ENCODE results near the gene RAB11B. TPM values are rescaled to one million over a fixed set of nuclear protein-coding genes. Genes with fewer than 3 reads are reported as not detected.
"Not testable (repeated sequence)": the region's sequence is repeated elsewhere in the genome, so short reads cannot be mapped to it uniquely, and the experiment has no call there.

RAB11B gene
- polyA plus RNA-seq, 4 donors = 121 to 174 (median 130) TPM

DNA sequence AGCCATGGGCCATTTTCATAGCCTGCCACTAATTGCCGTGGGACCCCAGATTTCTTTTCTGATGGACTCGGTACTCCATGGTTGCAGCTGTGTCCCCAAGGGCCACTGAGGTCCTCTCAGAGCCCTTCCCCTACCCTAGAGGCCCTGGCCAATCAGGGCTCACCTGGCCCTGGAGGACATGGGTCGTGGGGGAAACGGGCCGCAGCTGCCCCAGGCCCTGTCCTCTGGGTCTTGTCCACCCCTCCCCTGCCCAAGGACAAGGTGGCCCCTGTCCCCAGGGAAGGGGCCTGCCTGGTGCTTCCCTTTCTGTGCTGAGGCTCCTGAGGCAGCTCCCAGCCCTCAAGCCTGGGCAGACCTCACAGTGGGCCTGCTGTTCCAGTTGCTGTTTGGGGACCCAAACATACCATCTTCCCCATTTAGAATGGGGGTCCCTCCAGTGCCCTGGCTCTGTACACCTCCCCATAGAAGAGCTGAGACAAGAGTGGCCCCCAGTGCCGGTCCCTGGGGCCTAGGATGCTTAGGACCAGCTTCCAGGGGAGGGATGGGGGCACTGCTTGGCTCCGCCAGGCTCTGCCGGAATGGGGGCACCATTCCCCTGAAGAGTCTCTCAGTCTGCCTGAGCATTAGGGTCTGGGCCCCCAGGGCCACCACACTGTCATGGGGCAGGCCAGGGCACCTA, 3.2 kb downstream of the RAB11B start:
- DNase-seq (ENCODE audit: low read depth in 4 of 4, low spot score in 3 of 4) = no peak

DNA sequence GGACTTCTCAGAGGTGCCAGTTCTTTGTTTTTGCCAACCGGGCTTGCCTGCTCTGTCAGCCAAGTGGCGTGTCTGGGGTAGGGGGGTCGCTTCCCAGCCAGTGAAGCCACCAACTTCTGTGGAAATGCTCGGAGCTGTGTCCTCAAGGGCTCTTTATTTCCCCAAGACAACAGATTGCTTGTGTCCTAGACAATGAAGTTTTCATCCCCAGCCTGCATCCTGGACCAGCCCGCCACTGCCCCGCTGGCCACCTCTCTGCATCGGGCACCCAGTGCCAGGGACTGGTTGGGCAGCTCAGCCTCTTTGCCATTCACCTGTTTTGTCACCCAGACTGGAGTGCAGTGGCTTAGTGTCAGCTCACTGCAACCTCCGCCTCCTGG, 3.7 kb downstream of the RAB11B start:
- no peak for DNase-seq (ENCODE audit: low read depth in 4 of 4, low spot score in 3 of 4)

DNA sequence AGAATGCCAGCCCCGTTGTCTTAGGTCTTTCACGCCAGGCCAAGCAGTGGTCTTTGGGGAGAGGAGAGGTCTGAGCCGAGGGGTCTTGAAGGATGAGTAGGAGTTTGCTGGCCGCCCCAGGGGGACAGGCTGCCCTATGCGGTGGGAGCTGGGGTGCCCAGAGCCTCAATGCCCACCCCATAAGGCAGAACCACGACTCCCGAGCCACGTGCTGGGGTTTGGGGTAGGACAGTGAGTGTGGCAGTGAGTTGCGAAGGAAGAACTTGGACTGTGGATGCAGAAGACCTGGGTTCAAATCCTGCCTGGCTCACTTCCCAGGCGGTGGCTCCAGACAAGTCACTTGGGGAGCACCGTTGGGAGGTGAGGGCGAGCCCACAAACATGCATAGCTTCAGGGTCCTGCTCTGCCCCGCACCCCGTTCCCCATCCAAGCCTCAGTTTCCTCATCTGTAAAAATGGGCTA, 5.5 kb downstream of the RAB11B start:
- DNase-seq (ENCODE audit: low read depth in 4 of 4, low spot score in 3 of 4) = no peak

DNA sequence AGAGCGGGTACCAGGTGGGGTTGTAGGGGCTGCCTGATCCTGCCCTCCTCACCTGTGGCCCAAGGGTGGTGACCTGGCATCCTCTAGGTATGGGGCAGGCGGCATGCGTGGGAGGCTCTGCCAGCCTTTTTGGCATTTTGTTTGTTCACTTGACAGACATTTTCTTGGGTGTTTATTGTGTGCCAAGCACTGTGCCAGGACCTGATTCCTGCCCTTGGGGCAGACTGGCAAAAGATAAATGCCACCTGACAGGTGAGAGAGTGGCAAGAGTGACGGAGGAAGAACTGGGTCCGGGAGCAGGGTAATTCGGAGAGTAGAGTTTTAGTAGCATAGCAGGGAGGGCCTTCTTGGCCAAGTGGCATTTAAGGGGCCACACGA, 6.0 kb downstream of the RAB11B start:
- no peak for DNase-seq (ENCODE audit: low read depth in 4 of 4, low spot score in 3 of 4)

DNA sequence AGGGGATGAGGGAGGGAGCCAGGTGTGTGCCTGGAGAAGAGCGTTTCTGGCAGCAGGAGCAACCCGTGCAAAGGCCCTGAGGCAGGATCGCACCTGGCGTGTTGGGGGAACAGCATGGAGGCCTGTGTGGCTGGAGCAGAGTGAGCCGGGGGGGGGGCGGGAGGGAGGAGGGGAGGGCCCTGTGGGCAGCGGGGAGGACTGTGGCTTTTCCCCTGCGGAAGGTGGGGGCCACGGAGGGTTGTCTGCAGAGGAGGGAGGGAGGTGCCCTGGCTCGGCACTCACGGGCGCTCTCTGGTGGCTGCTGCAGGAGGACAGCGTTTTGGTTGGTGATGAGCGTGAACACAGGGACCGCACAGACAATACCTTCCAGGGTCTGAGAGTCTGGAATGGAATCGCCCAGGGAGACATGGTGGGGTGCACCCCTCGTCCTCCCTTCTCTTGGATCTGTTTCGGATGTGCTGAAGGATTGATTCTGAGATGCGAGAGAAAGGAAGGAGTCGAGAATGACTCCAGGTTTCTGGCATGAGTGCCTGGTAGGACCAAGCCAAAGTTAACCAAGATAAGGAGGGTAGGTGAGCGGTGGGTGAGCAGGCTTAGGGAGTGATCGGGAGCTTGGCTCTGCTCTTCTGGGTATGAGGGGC, 6.5 kb downstream of the RAB11B start:
- DNase-seq (ENCODE audit: low read depth in 4 of 4, low spot score in 3 of 4) = no peak

DNA sequence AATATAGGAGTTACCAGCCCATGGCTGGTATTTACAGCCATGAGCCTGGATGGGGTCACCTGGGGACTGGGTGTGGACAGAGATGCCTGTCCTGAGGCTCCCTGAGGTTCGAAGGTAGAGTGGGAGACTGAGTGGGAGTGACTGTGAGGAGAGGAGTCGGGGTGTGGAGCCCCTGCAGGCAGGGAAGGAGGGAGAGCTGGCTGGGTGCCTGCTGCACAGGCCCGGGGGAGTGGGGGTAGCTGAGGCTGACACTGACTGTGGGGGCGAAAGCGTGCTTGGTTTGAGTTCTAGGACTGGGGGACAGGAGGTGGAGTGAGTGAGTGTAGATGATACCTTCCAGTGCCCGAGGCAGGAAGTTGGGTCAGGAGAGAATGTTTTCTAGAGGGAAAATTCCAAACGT, 7.1 kb downstream of the RAB11B start:
- DNase-seq (ENCODE audit: low read depth in 4 of 4, low spot score in 3 of 4) = no peak

DNA sequence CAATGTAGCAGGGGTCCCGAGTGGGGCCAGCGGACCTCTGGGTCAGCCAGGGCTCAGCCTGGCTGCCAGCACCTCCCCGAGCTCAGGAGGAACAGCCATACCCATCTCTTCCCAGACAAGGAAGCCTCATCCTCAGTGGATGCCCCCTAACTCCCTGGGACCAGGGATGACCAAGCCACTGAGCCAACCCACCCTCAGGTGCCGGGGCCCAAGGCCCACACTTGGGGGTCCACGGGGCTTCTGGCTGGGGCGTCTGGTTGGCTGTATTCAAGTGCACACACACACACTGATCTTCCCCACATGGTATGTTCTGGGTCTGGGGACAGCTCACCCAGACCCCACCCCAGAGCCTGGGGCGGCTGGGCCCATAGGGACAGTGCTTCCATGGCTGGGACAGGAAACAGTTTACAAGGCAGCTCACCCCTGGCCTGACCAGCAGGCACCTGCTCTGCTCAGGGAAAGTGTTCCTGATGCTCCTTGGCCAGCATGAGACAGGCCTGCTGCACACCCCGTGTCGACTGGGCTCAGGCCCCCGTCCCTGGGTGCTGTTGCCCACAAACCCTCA, 7.7 kb downstream of the RAB11B start:
- DNase-seq (ENCODE audit: low read depth in 4 of 4, low spot score in 3 of 4) = no peak

DNA sequence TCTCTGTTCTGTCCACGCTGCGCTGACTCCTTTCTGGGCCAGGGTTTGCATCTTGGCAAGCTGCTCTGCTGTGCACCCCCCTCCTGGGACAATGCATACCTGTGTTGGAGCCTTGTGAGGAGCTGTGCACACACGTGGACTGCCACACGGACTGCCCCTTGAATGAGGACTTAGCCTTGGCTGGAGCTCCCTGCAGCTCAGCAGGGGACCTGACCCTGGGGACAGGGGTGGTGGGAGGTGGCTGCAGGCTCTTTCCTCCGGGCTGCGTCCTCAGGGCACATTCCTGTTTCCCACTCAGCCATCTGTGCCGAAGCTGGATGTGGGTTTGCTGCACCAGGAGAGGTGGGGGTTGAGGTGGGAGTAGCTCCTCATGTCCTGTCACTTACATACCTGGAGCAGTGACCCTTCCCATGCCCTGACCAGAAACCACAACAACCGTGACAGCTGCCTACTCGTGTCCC, 8.2 kb downstream of the RAB11B start:
- DNase-seq (ENCODE audit: low read depth in 4 of 4, low spot score in 3 of 4) = peak in 1 of 4 donors; percentile 46

DNA sequence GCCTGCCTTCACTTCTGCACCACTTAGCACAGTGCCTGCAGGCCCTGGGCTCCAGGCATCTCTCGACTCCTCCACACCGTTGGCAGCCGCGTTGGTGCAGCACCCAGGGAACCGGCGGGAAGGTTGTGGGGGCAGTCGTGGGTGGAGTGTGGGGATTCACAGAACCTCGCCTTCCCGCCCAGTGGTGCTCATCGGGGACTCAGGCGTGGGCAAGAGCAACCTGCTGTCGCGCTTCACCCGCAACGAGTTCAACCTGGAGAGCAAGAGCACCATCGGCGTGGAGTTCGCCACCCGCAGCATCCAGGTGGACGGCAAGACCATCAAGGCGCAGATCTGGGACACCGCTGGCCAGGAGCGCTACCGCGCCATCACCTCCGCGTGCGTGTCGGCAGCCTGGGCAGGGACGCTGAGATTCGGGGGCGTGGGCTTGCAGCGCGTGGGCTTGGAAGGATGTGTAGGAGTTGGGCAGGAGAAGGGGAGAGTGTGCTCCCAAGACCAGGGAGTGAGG, 9.6 kb downstream of the RAB11B start:
- no peak for DNase-seq (ENCODE audit: low read depth in 4 of 4, low spot score in 3 of 4)

DNA sequence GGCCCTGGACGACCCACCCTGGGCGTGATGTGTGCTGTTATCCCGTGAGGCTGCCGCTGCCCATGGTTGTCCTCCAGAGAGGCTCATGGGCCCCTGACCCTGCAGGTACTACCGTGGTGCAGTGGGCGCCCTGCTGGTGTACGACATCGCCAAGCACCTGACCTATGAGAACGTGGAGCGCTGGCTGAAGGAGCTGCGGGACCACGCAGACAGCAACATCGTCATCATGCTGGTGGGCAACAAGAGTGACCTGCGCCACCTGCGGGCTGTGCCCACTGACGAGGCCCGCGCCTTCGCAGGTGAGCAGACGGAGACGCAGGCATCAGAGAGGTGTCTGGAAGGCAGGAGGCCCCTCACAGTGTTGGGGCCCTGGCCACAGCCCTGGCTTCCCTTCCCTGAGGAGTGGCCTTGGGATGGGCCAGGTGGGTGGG, 11.8 kb downstream of the RAB11B start:
- no peak for DNase-seq (ENCODE audit: low read depth in 4 of 4, low spot score in 3 of 4)

DNA sequence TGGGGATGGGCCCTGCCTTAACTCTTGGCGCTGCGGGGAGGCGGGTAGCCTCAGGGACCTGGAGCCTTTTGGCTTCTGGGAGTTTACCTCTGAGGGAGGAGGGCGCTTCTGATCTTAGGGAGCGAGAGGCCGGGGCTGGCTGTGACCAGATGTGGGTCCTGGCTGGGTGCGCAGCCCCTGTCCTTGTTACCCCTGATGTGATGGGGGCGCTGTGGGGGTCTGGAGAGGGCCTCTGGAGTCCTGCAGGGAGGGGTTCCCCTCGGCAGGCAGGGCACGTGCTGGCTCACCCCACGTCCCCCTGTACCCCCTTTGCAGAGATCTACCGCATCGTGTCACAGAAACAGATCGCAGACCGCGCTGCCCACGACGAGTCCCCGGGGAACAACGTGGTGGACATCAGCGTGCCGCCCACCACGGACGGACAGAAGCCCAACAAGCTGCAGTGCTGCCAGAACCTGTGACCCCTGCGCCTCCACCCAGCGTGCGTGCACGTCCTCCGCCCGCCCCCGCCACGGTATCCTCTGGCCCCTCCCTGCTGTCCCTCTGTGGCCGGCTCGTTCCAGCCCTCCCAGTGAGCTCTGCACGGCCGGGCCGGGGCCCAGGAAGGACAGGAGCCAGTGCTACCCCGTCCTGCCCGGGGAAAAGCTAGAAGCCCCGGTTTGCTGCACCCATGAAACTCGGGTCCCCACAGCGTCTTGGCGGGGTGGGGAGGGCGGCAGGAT, 13.1 kb downstream of the RAB11B start:
- no peak for DNase-seq (ENCODE audit: low read depth in 4 of 4, low spot score in 3 of 4)

DNA sequence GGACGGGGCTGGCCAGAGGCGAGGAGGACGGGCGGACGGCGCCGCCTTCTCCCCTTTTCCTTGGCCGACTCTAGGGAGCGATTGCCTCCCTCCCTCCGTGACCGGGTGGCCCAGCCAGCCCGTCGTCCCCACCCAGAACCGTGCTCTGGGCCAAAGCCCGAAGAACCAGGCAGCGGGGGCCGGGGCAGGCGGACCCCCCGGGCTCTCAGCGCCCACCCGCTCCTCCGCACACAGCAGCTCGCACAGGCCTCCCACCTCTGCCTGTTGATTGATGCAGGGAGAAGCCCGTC, 13.6 kb downstream of the RAB11B start:
- DNase-seq (ENCODE audit: low read depth in 4 of 4, low spot score in 3 of 4) = no peak

DNA sequence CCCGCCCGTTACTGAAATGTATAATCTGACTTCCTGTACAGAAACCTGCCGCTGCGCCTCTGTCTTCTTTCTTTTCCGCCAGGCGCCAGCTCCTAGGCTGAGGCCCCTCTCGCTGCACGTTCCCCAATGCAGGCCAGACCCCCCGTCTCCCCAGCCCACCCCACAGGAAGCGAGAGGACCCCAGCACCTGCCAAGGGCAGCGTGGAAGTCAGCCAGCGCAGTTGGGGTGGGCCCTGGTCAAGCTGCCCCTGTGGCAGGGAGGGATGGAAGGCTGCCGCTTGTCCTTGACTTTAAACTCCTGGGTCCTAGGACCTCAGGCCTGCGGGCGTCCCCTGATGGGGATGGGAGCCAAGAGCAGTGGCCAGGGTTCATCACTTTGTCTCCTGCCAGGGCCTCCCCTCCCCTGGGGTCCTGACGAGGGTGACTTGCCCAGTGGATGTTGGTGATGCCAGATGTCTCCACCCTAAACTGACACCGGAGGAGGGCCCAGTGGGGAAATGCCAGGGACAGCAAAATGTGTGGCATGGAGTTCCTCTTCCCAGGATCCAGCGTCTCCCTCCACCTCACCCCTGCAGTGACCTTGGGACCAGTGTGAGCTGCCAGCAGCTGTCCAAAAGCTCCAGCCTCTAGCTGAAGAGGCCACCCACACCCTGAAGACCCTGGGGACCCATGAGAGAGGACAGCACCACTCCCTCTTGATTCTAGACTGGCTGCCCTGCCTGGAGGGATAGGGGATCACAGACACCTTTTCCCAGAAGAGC, 14.4 kb downstream of the RAB11B start:
- DNase-seq (ENCODE audit: low read depth in 4 of 4, low spot score in 3 of 4) = no peak

DNA sequence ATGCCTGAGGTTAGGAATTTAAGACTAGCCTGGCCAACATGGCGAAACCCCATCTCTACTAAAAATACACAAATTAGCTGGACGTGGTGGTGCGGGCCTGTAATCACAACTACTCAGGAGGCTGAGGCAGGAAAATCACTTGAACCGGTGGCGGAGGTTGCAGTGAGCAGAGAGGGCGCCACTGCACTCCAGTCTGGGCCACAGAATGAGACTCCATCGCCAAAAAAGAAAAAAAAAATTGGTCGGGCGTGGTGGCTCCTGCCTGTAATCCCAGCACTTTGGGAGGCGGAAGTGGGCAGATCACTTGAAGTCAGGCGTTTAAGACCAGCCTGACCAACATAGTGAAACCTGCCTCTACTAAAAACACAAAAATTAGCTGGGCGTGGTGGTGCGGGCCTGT, 20.6 kb downstream of the RAB11B start:
- DNase-seq (ENCODE audit: low read depth in 4 of 4, low spot score in 3 of 4) = not testable (repeated sequence)

DNA sequence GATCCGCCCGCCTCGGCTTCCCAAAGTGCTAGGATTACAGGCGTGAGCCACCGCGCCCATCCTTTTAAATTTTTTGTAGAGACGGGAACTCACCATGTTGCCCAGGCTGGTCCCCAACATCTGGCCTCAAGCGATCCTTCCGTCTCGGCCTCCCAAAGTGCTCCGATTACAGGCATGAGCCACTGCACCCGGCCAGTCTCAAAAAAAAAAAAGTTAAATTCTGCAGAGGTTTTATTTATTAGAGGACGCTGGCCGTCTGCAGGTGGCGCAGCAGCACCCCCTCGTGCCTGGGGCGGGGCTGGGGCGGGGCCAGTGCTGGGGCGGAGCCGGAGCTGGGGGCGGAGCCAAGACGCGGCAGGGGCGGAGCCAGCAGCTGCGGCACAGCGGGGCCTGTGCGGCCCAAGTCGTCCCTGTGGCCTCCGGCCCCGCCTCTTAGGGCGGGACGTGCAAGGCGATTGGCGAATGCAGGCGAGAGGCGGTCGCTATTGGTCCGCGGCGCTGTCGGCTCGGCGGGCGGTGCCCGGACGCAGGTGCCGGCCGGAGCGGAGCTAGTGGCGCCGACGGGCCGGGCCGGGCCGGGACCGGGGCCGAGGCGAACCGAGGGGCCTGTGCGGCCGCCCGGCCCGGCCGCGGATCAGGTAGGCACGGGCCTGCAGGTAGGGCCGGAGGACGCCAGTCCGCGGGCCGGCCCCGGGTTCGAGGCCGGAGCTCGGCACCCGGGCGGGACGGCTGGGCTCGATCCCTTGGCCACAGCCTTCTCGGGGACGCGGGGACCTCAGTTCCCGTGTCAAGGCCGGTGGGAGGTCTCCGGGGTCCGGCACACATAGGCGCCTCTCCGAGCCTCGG, 22.8 kb downstream of the RAB11B start, which contains the start of gene MARCHF2:
TSS of gene MARCHF2 (plus strand) at position 523 of the 846 bp plus-strand sequence. CDS start 8,536 bp downstream, outside the sequence.
- DNase-seq (ENCODE audit: low read depth in 4 of 4, low spot score in 3 of 4) = peak; percentile 91 to 94 (median 92)

DNA sequence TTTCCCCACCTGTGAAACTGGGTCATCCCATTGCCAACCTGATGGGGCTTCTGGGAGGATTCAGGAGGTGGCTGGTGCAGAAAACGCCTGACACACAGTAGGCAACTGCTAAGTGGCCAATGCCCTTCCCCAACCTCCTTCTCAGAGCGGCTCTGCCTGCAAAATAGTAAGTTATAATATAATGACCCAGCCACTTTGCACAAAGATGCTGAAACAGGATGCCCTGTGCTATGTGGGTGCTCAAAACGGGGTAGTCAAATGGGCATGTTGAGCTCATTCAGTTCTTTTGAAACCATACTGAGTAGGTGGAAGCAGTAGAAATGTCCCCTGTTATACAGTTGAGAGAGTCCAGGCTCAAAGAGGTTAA, 23.5 kb downstream of the RAB11B start:
- DNase-seq (ENCODE audit: low read depth in 4 of 4, low spot score in 3 of 4) = no peak

DNA sequence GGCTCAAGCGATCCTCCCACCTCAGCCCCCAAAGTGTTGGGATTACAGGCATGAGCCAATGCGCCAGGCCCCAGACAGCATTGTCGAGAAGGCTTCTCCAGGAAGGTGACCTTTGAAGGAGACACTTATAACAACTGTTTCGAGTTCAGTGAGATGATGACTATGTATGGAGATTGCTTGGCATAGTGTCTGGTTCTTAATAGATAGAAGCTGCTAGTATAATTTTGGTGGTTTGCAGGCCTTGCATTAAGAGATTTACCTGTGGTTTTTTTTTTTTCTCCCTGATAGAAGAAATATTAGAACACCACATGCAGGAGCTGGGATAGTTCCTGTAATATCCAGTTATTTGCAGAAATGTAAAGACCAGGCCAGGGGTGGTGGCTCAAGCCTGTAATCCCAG, 26.6 kb downstream of the RAB11B start:
- no peak for DNase-seq (ENCODE audit: low read depth in 4 of 4, low spot score in 3 of 4)

DNA sequence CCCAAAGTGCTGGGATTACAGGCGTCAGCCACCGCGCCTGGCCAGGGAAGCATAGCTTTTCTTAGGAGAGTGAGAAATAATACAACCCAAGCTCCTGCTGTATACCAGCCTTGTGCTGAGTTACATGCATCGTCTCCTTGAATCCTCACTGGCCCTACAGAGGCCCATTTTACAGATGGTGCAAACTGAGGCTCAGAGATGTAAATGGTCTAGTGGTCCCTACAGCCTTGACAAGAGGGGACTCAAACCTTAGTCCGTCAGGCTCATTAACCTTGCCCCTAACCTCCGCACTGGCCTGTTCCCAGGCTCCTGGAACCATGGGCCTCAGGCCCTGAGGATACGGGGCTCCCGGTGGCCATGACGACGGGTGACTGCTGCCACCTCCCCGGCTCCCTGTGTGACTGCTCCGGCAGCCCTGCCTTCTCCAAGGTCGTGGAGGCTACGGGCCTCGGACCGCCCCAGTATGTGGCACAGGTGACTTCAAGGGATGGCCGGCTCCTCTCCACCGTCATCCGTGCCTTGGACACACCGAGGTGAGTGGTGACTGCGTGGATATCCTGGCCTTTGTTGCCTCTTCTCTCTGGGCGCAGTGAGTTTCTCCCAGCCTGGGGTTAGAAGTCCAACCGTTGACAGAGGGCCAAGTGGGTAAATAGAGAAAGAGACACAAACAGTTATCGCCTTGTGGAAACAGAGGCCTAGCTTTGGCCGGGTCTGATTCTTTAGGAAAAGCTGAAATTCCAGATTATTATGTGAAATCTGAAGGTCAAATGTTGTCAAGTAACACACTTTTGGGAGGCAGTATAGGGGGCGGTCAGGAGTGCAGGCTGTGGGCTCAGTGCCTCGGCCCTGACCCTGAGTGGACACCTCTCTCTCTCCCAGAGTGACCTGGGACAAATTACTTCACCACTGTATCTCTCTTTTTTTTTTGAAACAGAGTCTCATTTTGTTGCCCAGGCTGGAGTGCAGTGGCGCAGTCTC, 31.6 kb downstream of the RAB11B start:
- no peak for DNase-seq (ENCODE audit: low read depth in 4 of 4, low spot score in 3 of 4)

Data from right renal pelvis (tissue), 4 donors.